Heart right ventricle (tissue), 16 donors: ENCODE results near the gene SLC35G6. TPM values are rescaled to one million over a fixed set of nuclear protein-coding genes. Genes with fewer than 3 reads are reported as not detected.

Source experiments
- ATAC-seq, 8 donors: fragments of 200-7000 bp; cut with Tn5 transposase; one replicate each; pipeline ENCODE4 v1.9.1; 2020; ENCODE audit warnings: mild to moderate bottlenecking in 8 of 8, moderate library complexity in 8 of 8, moderate number of reproducible peaks in 1 of 8
- DNase-seq, 2 donors: peaks; one replicate each; pipeline ENCODE4 v3.0.0-alpha.2; 2020
- H3K27ac ChIP-seq, 10 donors: fragments of 200-600 bp; sonication (generic) in 2 of 10; one replicate each; pipeline versions ENCODE4 v1.5.0 to v1.8.0; 2020 to 2022; ENCODE audit warnings: mild to moderate bottlenecking in 3 of 10
- H3K27me3 ChIP-seq, 7 donors: fragments of 200-600 bp; one replicate each; pipeline ENCODE4 v1.8.0; 2021 to 2022; ENCODE audit warnings: mild to moderate bottlenecking in 2 of 7
- H3K36me3 ChIP-seq, 9 donors: fragments of 200-600 bp; sonication (generic) in 1 of 9; one replicate each; pipeline versions ENCODE4 v1.5.0 to v1.8.0; 2020 to 2022; ENCODE audit warnings: mild to moderate bottlenecking in 2 of 9
- H3K4me1 ChIP-seq, 9 donors: fragments of 200-600 bp; sonication (generic) in 1 of 9; one replicate each; pipeline versions ENCODE4 v1.5.0 to v1.8.0; 2020 to 2022; ENCODE audit warnings: mild to moderate bottlenecking in 4 of 9
- H3K4me3 ChIP-seq, 10 donors: fragments of 200-600 bp; sonication (generic) in 2 of 10; one replicate each; pipeline versions ENCODE4 v1.5.0 to v1.8.0; 2020 to 2022; ENCODE audit warnings: mild to moderate bottlenecking in 7 of 10, moderate library complexity in 2 of 10
- H3K9me3 ChIP-seq, 11 donors: fragments of 200-600 bp in 10 of 11; sonication (generic) in 2 of 11; one replicate each; pipeline versions ENCODE4 v1.5.0 to v1.8.0; 2013 to 2022; ENCODE audit warnings: mild to moderate bottlenecking in 2 of 11, control low read depth in 1 of 11, moderate library complexity in 1 of 11
- WGBS, 2 donors: extraction: QIAGEN DNeasy Blood & Tissue Kit; methylation state at CpG; one replicate each; pipeline ENCODE4 v1.1.7; 2013; ENCODE audit warnings: inconsistent platforms in 1 of 2; 5-methylcytosine and 5-hydroxymethylcytosine counted together
- intact Hi-C, 10 donors: fragments of 100-400 bp; cut with DNase I; formaldehyde crosslinking; loops; one replicate each; pipeline versions ENCODE4 v1.11.1 to v1.14.2; 2022
- polyA plus RNA-seq, 2 donors: library from polyadenylated mRNA; stranded (reverse); fragments of 200-250 nt; gene quantifications; one replicate each; pipeline ENCODE4 v1.2.3, GENCODE V29; 2013
- total RNA-seq, 10 donors: library from RNA; stranded (reverse); fragmentation: NEBNext Ultra II Directional in 3 of 10; extraction: Animal tissue kit (Norgen Biotek cat#: 25700) in 3 of 10; gene quantifications; one replicate each; pipeline versions ENCODE4 v1.2.1 to v1.2.4, GENCODE V29; 2021 to 2023
- TF ChIP-seq, protein P1 (sequence below), 9 donors: fragments of 200-600 bp; sonication (generic) in 2 of 9; IDR thresholded peaks; one replicate each; pipeline versions ENCODE4 v1.5.0 to v1.8.0; 2021 to 2022; ENCODE audit warnings: antibody characterized with exemption in 9 of 9, mild to moderate bottlenecking in 5 of 9, moderate library complexity in 1 of 9
- donor health status: Arrhythmogenic right ventricular cardiomyopathy.
- donor health status: ischemic (EF 13 %, LVEDD 7.1; RV severe dilation, severe dysfunction).
- donor health status: healthy with polysubstance abuse.
- donor health status: DM: no; HTN: yes; CAD: no.
- donor health status: DM: no; HTN: no; CAD: no.
- donor health status: ischemic (EF 25% LVEDD 6.9; RV normal size, moderate dysfunction).
- donor health status: ischemic (EF 25% LVEDD 5.7; RV mildly dilated, moderate dysfunction).
- donor health status: healthy.
- donor health status: DM: yes; HTN: yes; CAD: no.
- donor health status: Ischemic cardiomyopathy.
- donor health status: ischemic (EF 35%, LVEDD 5.7; RV mildly dilated, moderate dysfunction).
- donor health status: nonischemic (EF 11% LVEDD 7.7; RV severe dilation, severe dysfunction).
- donor health status: DM: yes; HTN: yes; CAD: no.
- donor health status: PGD.
- donor health status: ischemic (EF 29% LVEDD 5.4; RV normal size, mild dysfunction).
- donor health status: nonischemic (EF 23%, LVEDD 6.1; RV moderate dilation, normal function).

Gene SLC35G6
- total and polyA plus RNA-seq, 12 donors: not detected

DNA sequence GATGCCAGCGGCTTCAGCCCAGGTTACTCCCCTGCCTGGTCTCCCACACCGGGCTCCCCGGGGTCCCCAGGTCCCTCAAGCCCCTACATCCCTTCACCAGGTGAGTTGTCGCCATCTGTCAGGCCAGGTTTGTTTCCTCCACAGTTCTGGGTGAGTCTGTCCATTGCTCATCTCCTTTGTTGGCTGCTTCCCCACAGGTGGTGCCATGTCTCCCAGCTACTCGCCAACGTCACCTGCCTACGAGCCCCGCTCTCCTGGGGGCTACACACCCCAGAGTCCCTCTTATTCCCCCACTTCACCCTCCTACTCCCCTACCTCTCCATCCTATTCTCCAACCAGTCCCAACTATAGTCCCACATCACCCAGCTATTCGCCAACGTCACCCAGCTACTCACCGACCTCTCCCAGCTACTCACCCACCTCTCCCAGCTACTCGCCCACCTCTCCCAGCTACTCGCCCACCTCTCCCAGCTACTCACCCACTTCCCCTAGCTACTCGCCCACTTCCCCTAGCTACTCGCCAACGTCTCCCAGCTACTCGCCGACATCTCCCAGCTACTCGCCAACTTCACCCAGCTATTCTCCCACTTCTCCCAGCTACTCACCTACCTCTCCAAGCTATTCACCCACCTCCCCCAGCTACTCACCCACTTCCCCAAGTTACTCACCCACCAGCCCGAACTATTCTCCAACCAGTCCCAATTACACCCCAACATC is 31.7 kb downstream of the SLC35G6 start:
- no peaks in the 10 kb centered on the region for H3K9me3 ChIP-seq
- DNase-seq: no peak
- H3K27ac ChIP-seq: no peak overlapping the region
- no peaks in the 10 kb centered on the region for H3K27me3 ChIP-seq
- 90 to 92% methylated on average over 20 of the region's 20 CpGs for WGBS, 2 donors
- ATAC-seq: no peak
- H3K4me3 ChIP-seq: no peak overlapping the region
- TF ChIP-seq, protein P1, sequence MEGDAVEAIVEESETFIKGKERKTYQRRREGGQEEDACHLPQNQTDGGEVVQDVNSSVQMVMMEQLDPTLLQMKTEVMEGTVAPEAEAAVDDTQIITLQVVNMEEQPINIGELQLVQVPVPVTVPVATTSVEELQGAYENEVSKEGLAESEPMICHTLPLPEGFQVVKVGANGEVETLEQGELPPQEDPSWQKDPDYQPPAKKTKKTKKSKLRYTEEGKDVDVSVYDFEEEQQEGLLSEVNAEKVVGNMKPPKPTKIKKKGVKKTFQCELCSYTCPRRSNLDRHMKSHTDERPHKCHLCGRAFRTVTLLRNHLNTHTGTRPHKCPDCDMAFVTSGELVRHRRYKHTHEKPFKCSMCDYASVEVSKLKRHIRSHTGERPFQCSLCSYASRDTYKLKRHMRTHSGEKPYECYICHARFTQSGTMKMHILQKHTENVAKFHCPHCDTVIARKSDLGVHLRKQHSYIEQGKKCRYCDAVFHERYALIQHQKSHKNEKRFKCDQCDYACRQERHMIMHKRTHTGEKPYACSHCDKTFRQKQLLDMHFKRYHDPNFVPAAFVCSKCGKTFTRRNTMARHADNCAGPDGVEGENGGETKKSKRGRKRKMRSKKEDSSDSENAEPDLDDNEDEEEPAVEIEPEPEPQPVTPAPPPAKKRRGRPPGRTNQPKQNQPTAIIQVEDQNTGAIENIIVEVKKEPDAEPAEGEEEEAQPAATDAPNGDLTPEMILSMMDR (IDR thresholded peaks at IDR 0.05): no peak
- intact Hi-C loops: loop anchor here in 3 of 10 donors (5.0 to 10.0 kb wide), 4 partner anchors 44 to 148 kb away; partner anchors contain the start of genes SENP3 (in 1 of the 3), SOX15 (in 1 of the 3) and TNFSF13 (in 1 of the 3)
- H3K4me1 ChIP-seq: peaks cover 0 to 15% (median 0%) of the 10 kb centered on the region in 9 donors
- peaks cover 5 to 75% (median 55%) of the 10 kb centered on the region in 9 donors for H3K36me3 ChIP-seq

DNA sequence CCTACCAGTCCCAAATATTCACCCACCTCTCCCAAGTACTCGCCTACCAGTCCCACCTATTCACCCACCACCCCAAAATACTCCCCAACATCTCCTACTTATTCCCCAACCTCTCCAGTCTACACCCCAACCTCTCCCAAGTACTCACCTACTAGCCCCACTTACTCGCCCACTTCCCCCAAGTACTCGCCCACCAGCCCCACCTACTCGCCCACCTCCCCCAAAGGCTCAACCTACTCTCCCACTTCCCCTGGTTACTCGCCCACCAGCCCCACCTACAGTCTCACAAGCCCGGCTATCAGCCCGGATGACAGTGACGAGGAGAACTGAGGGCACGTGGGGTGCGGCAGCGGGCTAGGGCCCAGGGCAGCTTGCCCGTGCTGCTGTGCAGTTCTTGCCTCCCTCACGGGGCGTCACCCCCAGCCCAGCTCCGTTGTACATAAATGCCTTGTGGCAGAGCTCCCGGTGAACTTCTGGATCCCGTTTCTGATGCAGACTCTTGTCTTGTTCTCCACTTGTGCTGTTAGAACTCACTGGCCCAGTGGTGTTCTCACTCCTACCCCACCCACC is 32.7 kb downstream of the SLC35G6 start:
- TF ChIP-seq, protein P1 (IDR thresholded peaks at IDR 0.05): no peak
- no peak overlapping the region for H3K27ac ChIP-seq
- intact Hi-C loops: loop anchor here in 9 of 10 donors (1.0 to 10.0 kb wide), 10 partner anchors 43 to 149 kb away; partner anchors contain the start of genes SENP3 (in 6 of the 9), TNFSF13 (in 2 of the 9) and SOX15 (in 1 of the 9)
- WGBS, 2 donors: 77 to 78% methylated on average over 17 of the region's 17 CpGs
- DNase-seq (no peak), ATAC-seq (no peak)
- H3K4me3 ChIP-seq: no peak overlapping the region
- H3K36me3 ChIP-seq: peaks cover 5 to 66% (median 46%) of the 10 kb centered on the region in 9 donors
- no peaks in the 10 kb centered on the region for H3K9me3 ChIP-seq
- H3K4me1 ChIP-seq: peaks cover 0 to 15% (median 0%) of the 10 kb centered on the region in 9 donors
- no peaks in the 10 kb centered on the region for H3K27me3 ChIP-seq

DNA sequence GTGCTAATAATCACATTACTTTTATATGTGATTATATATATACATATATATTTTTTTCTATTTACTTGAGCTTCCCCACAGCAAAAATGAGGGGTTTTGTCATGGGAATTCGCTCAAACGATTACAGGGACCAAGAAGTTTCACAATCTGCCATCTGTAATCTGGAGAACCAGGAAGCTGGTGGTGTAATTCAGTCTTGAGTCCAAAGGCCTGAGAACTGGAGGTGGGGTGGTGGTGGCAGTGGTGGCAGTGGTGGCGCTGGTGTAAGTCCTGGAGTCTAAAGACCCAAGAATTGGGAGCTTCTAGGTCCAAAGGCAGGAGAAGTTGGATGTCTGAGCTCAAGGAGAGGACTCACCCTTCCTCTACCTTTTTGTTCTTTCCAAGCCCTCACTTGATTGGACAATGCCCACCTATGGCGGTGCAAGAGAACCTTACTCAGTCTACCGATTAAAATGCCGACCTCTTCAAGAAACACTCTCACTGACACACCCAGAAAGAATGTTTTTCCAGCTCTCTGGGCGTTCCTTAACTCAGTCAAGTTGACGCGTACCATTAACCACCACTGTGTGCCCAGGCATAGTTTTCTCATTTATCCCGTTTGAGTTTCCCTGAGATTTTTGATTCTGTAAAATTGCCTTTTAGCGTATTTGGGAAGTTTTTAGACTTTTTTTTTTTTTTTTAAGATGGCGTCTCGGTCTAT is 34.8 kb downstream of the SLC35G6 start:
- Histone ChIP-seq H3K4me3 (no peak overlapping the region), H3K36me3 (peaks cover 0 to 44% (median 31%) of the 10 kb centered on the region in 9 donors), H3K4me1 (peaks cover 0 to 15% (median 0%) of the 10 kb centered on the region in 9 donors), H3K27ac (no peak overlapping the region), H3K27me3 (no peaks in the 10 kb centered on the region), H3K9me3 (no peaks in the 10 kb centered on the region)
- DNase-seq (no peak), ATAC-seq (peak in 2 of 8 donors; percentile 14 to 29)
- WGBS, 2 donors: 86 to 91% methylated on average over 13 of the region's 13 CpGs
- TF ChIP-seq, protein P1 (IDR thresholded peaks at IDR 0.05): no peak
- intact Hi-C loops: loop anchor here in 8 of 10 donors (2.0 to 10.0 kb wide), 8 partner anchors 41 to 151 kb away; partner anchors contain the start of genes SENP3 (in 5 of the 8), SOX15 (in 1 of the 8) and TNFSF13 (in 1 of the 8)

DNA sequence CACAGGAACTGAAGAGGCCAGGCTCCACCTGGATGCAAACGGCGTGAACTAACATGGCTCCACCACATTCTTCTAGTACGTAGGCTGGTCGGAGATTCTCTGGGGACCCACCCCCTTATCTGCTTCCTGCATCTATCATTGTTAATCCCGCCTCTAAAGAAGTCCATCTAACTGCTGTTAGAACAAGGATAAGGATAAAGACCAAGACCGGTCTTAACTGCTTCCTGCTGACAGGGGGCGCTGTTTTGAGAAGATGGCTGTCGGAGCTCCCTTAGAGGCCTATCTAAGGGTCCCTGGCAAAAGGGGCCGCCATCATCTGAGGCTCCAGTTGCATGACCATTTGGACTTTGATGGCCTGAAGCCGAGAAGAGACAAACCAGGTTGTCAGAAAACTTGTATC is 41.8 kb downstream of the SLC35G6 start:
- DNase-seq (no peak), ATAC-seq (peak in 6 of 8 donors; percentile 16 to 73 (median 44))
- 35 to 37% methylated on average over 10 of the region's 10 CpGs for WGBS, 2 donors
- H3K4me1 ChIP-seq: peaks cover 0 to 5% (median 0%) of the 10 kb centered on the region in 9 donors
- TF ChIP-seq, protein P1 (IDR thresholded peaks at IDR 0.05): peak in 8 of 9 donors; percentile 34 to 64 (median 56)
- no peaks in the 10 kb centered on the region for H3K27me3 ChIP-seq
- no peak overlapping the region for H3K4me3 ChIP-seq
- no peaks in the 10 kb centered on the region for H3K36me3 ChIP-seq
- no peak overlapping the region for H3K27ac ChIP-seq
- H3K9me3 ChIP-seq: peaks cover 0 to 8% (median 0%) of the 10 kb centered on the region in 11 donors
- intact Hi-C loops: loop anchor here in 1 of 10 donors (2.0 kb wide), 1 partner anchor 38 kb away; the partner anchor contains the start of gene SENP3
